BLaER1 treated with 17β-estradiol and CSF1 and Interleukin-3, amounts not matched to agents 10 nM and 100 nM (cell line): Measurements from ENCODE around the gene ZNF683.

Experiments
- H3K27ac ChIP-seq, 11 experiments: shearing (Covaris generic); formaldehyde crosslinking; 2 replicates each; pipeline ENCODE4 v1.8.1; 2022
- H3K27me3 ChIP-seq, 11 experiments: shearing (Covaris generic); formaldehyde crosslinking; 2 replicates each; pipeline ENCODE4 v1.8.1; 2022
- H3K36me3 ChIP-seq, 11 experiments: shearing (Covaris generic); formaldehyde crosslinking; 2 replicates each; pipeline ENCODE4 v1.8.1; 2022
- H3K4me1 ChIP-seq, 10 experiments: shearing (Covaris generic); formaldehyde crosslinking; 2 replicates each; pipeline ENCODE4 v1.8.1; 2022
- H3K4me2 ChIP-seq, 11 experiments: shearing (Covaris generic); formaldehyde crosslinking; 2 replicates each; pipeline ENCODE4 v1.8.1; 2022
- H3K4me3 ChIP-seq, 10 experiments: shearing (Covaris generic); formaldehyde crosslinking; 2 replicates each; pipeline ENCODE4 v1.8.1; 2022
- H3K9ac ChIP-seq, 11 experiments: shearing (Covaris generic); formaldehyde crosslinking; 2 replicates each; pipeline ENCODE4 v1.8.1; 2022
- H3K9me3 ChIP-seq, 11 experiments: shearing (Covaris generic); formaldehyde crosslinking; replicated peaks in 1 of 11; 2 replicates each; pipeline ENCODE4 v1.8.1; 2022
- H4K20me1 ChIP-seq, 11 experiments: shearing (Covaris generic); formaldehyde crosslinking; 2 replicates each; pipeline ENCODE4 v1.8.1; 2022
- Cebpa-rat ChIP-seq, 11 experiments: shearing (Covaris generic); IDR thresholded peaks; 2 replicates each; pipeline ENCODE4 v1.8.1; 2022

Gene ZNF683

GRCh38 chr1:26409191-26409807, 36.7 kb upstream of the ZNF683 start:
- peaks cover 55 to 66% (median 62%) of the 10 kb centered on the region in 11 experiments for H3K27me3 ChIP-seq
- 0 out of 22 replicates have a peak overlapping the region, but pooled peaks of 1 of the 11 experiments have one; percentile 4 for H3K4me2 ChIP-seq
- TF ChIP-seq Cebpa-rat (IDR thresholded peaks at IDR 0.05): no peak
- H3K27ac ChIP-seq: no peak overlapping the region
- H3K4me3 ChIP-seq: no peak overlapping the region
- H3K36me3 ChIP-seq: no peaks in the 10 kb centered on the region
- peaks cover 0 to 5% (median 0%) of the 10 kb centered on the region in 10 experiments; a peak in 1 of 20 replicates for H3K4me1 ChIP-seq
- H3K9me3 ChIP-seq: peaks cover 0 to 20% (median 5%) of the 10 kb centered on the region in 11 experiments; a peak in 11 of 22 replicates
- H3K9ac ChIP-seq: no peak overlapping the region
- H4K20me1 ChIP-seq: peaks cover 0 to 20% (median 5%) of the 10 kb centered on the region in 11 experiments; a peak in 5 of 22 replicates

GRCh38 chr1:26408604-26409003, 36.1 kb upstream of the ZNF683 start:
- TF ChIP-seq Cebpa-rat (IDR thresholded peaks at IDR 0.05): no peak
- Histone ChIP-seq H3K4me1 (peaks cover 0 to 5% (median 0%) of the 10 kb centered on the region in 10 experiments; a peak in 1 of 20 replicates), H4K20me1 (peaks cover 0 to 20% (median 5%) of the 10 kb centered on the region in 11 experiments; a peak in 5 of 22 replicates), H3K27me3 (peaks cover 51 to 63% (median 55%) of the 10 kb centered on the region in 11 experiments), H3K9ac (no peak overlapping the region), H3K36me3 (no peaks in the 10 kb centered on the region), H3K4me2 (no peak overlapping the region), H3K9me3 (peaks cover 0 to 20% (median 5%) of the 10 kb centered on the region in 11 experiments; a peak in 11 of 22 replicates), H3K27ac (no peak overlapping the region), H3K4me3 (no peak overlapping the region)

GRCh38 chr1:26405281-26405915, 32.8 kb upstream of the ZNF683 start:
- Histone ChIP-seq H3K9me3 (peaks cover 0 to 9% (median 0%) of the 10 kb centered on the region in 11 experiments; a peak in 4 of 22 replicates), H3K4me1 (peaks cover 0 to 5% (median 0%) of the 10 kb centered on the region in 10 experiments; a peak in 1 of 20 replicates), H3K27me3 (peaks cover 19 to 32% (median 23%) of the 10 kb centered on the region in 11 experiments), H3K4me2 (no peak overlapping the region), H4K20me1 (peaks cover 0 to 9% (median 0%) of the 10 kb centered on the region in 11 experiments; a peak in 4 of 22 replicates), H3K36me3 (no peaks in the 10 kb centered on the region), H3K9ac (no peak overlapping the region), H3K4me3 (no peak overlapping the region), H3K27ac (no peak overlapping the region)
- no peak for TF ChIP-seq Cebpa-rat (IDR thresholded peaks at IDR 0.05)

GRCh38 chr1:26404641-26405040, 32.1 kb upstream of the ZNF683 start:
- Histone ChIP-seq H3K36me3 (no peaks in the 10 kb centered on the region), H3K9ac (no peak overlapping the region), H4K20me1 (peaks cover 0 to 9% (median 0%) of the 10 kb centered on the region in 11 experiments; a peak in 4 of 22 replicates), H3K27me3 (peaks cover 11 to 24% (median 15%) of the 10 kb centered on the region in 11 experiments), H3K4me2 (no peak overlapping the region), H3K9me3 (peaks cover 0 to 6% (median 0%) of the 10 kb centered on the region in 11 experiments; a peak in 4 of 22 replicates), H3K27ac (no peak overlapping the region), H3K4me3 (no peak overlapping the region), H3K4me1 (peaks cover 0 to 5% (median 0%) of the 10 kb centered on the region in 10 experiments; a peak in 1 of 20 replicates)
- TF ChIP-seq Cebpa-rat (IDR thresholded peaks at IDR 0.05): no peak

GRCh38 chr1:26403656-26404055, 31.1 kb upstream of the ZNF683 start:
- Histone ChIP-seq H3K27ac (no peak overlapping the region), H3K9me3 (no peaks in the 10 kb centered on the region), H3K36me3 (no peaks in the 10 kb centered on the region), H3K4me2 (no peak overlapping the region), H3K27me3 (peaks cover 2 to 14% (median 6%) of the 10 kb centered on the region in 11 experiments), H3K4me1 (no peaks in the 10 kb centered on the region), H3K9ac (no peak overlapping the region), H4K20me1 (no peaks in the 10 kb centered on the region), H3K4me3 (no peak overlapping the region)
- no peak for TF ChIP-seq Cebpa-rat (IDR thresholded peaks at IDR 0.05)

- Histone ChIP-seq H3K27ac (no peak overlapping the region), H3K27me3 (peaks cover 0 to 10% (median 0%) of the 10 kb centered on the region in 11 experiments; a peak in 1 of 22 replicates), H3K36me3 (no peaks in the 10 kb centered on the region), H3K9me3 (no peaks in the 10 kb centered on the region), H3K9ac (no peak overlapping the region), H4K20me1 (no peaks in the 10 kb centered on the region), H3K4me1 (no peaks in the 10 kb centered on the region), H3K4me3 (no peak overlapping the region), H3K4me2 (no peak overlapping the region)
- no peak for TF ChIP-seq Cebpa-rat (IDR thresholded peaks at IDR 0.05)
Observed at GRCh38 chr1:26401891-26402290, 29.3 kb upstream of the ZNF683 start.

GRCh38 chr1:26399034-26399433, 26.5 kb upstream of the ZNF683 start:
- Histone ChIP-seq H3K27me3 (peaks cover 0 to 5% (median 0%) of the 10 kb centered on the region in 11 experiments; a peak in 1 of 22 replicates), H3K27ac (no peak overlapping the region), H3K4me2 (no peak overlapping the region), H3K36me3 (no peaks in the 10 kb centered on the region), H3K4me3 (no peak overlapping the region), H4K20me1 (no peaks in the 10 kb centered on the region), H3K4me1 (no peaks in the 10 kb centered on the region), H3K9ac (no peak overlapping the region), H3K9me3 (no peaks in the 10 kb centered on the region)
- TF ChIP-seq Cebpa-rat (IDR thresholded peaks at IDR 0.05): no peak

- H3K9ac ChIP-seq: no peak overlapping the region
- H3K4me1 ChIP-seq: 0 out of 20 replicates have a peak, but pooled peaks cover 0 to 3% (median 0%) of the 10 kb centered on the region in 10 experiments
- H3K4me2 ChIP-seq: no peak overlapping the region
- no peaks in the 10 kb centered on the region for H3K36me3 ChIP-seq
- H3K9me3 ChIP-seq: no peaks in the 10 kb centered on the region
- TF ChIP-seq Cebpa-rat (IDR thresholded peaks at IDR 0.05): no peak
- H3K27me3 ChIP-seq: no peaks in the 10 kb centered on the region
- H3K27ac ChIP-seq: no peak overlapping the region
- no peak overlapping the region for H3K4me3 ChIP-seq
- H4K20me1 ChIP-seq: no peaks in the 10 kb centered on the region
Observed at GRCh38 chr1:26395754-26396153, 23.2 kb upstream of the ZNF683 start.

GRCh38 chr1:26391450-26391849, 18.9 kb upstream of the ZNF683 start:
- no peak overlapping the region for H3K27ac ChIP-seq
- no peaks in the 10 kb centered on the region for H3K36me3 ChIP-seq
- H3K4me2 ChIP-seq: no peak overlapping the region
- H3K27me3 ChIP-seq: no peaks in the 10 kb centered on the region
- H4K20me1 ChIP-seq: no peaks in the 10 kb centered on the region
- TF ChIP-seq Cebpa-rat (IDR thresholded peaks at IDR 0.05): no peak
- no peak overlapping the region for H3K9ac ChIP-seq
- H3K4me3 ChIP-seq: no peak overlapping the region
- peaks cover 0 to 34% (median 9%) of the 10 kb centered on the region in 10 experiments; a peak in 14 of 20 replicates for H3K4me1 ChIP-seq
- H3K9me3 ChIP-seq: no peaks in the 10 kb centered on the region
